Activated B cell treated with CpG ODN at 0.5 μM for 24 hours (primary cell): ENCODE results near the gene AKR1C4. TPM values are rescaled to one million over a fixed set of nuclear protein-coding genes. Genes with fewer than 3 reads are reported as not detected.

Source experiments
- ATAC-seq: fragments of 200-7000 bp; cut with Tn5 transposase; one replicate; pipeline ENCODE4 v1.10.0; 2021; ENCODE audit warnings: low read depth, mild to moderate bottlenecking, moderate library complexity
- CTCF ChIA-PET: fragments of 350-600 bp; sonication (Branson Sonifier 250); formaldehyde crosslinking; loops from one replicate; lab custom pipeline; 2021; ENCODE audit warnings: antibody characterized with exemption; lab: Charles Lee
- POLR2A ChIA-PET: fragments of 350-600 bp; sonication (Branson Sonifier 250); formaldehyde crosslinking; loops from one replicate; lab custom pipeline; 2021; ENCODE audit warnings: antibody characterized with exemption; lab: Charles Lee
- DNase-seq: peaks from one replicate; pipeline ENCODE4 v3.0.0; 2022
- H3K27ac Mint-ChIP-seq: one replicate; pipeline ENCODE4 v1.8.0; 2020; ENCODE audit warnings: mixed read lengths
- H3K27me3 Mint-ChIP-seq: one replicate; pipeline ENCODE4 v1.8.0; 2021; ENCODE audit warnings: mixed read lengths
- H3K36me3 Mint-ChIP-seq: one replicate; pipeline ENCODE4 v1.8.0; 2021; ENCODE audit warnings: low read depth, mixed read lengths
- H3K4me1 Mint-ChIP-seq: one replicate; pipeline ENCODE4 v1.8.0; 2021; ENCODE audit warnings: mixed read lengths
- H3K4me3 Mint-ChIP-seq: one replicate; pipeline ENCODE4 v1.8.0; 2020; ENCODE audit warnings: mild to moderate bottlenecking, mixed read lengths
- H3K9me3 Mint-ChIP-seq: one replicate; pipeline ENCODE4 v1.8.0; 2020; ENCODE audit warnings: mixed read lengths
- CTCF ChIP-seq: fragments of 200-600 bp; IDR thresholded peaks from one replicate; pipeline ENCODE4 v1.8.0; 2022; ENCODE audit warnings: antibody characterized with exemption, mild to moderate bottlenecking
- intact Hi-C: fragments of 100-400 bp; cut with micrococcal nuclease; formaldehyde crosslinking; loops from one replicate; pipeline ENCODE4 v1.15.1; 2024
- total RNA-seq: library from RNA; stranded (reverse); gene quantifications from 2 replicates; pipeline ENCODE4 v1.2.3, GENCODE V29; 2022

AKR1C4 gene
- total RNA-seq, 1 donor from 2014 or later: not detected

DNA sequence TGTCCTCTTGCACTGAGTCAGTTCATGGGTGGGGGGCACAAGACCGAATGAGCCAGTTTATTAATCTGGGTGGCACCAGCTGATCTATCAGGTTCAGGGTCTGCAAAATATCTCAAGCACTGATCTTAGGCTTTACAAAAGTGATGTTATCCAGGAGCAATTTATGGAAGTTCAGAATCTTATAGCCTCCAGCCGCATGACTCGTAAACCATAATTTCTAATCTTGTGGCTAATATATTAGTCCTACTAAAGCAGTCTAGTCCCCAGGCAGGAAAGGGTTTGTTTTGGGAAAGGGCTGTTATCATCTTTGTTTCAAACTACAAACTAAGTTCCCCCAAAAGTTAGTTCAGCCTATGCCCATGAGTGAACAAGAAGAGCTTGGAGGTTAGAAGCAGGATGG, 45.6 kb upstream of the AKR1C4 start:
- no peak for TF ChIP-seq CTCF
- ChIA-PET CTCF (no interaction called here), POLR2A (no interaction called here)
- Mint-ChIP-seq H3K27me3 (no peaks in the 10 kb centered on the region), H3K4me3 (no peak overlapping the region), H3K4me1 (no peaks in the 10 kb centered on the region), H3K27ac (no peak overlapping the region), H3K9me3 (peaks cover 5% of the 10 kb centered on the region), H3K36me3 (no peaks in the 10 kb centered on the region)
- intact Hi-C loops: no loop called here
- ATAC-seq: no peak
- DNase-seq: no peak

DNA sequence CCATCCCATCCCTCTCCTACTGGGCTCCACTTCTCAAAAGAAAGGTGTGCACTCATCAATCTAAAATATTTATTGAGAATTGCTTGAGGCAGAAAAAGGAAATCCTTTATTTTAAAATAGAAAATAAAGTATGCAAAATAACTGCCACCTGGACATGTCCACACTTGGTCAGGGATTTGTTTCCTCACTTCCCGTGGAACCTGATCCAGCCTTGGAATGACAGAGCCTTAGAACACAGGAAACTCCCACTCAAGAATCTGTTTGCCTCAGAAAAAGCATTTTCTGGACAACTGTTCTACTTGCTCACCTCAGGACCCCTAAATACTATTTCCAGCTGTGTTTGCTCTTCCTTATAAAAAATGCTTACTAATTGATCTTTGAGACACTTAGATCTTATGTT, 40.7 kb upstream of the AKR1C4 start:
- intact Hi-C loops: no loop called here
- no peak overlapping the region for H3K4me3 Mint-ChIP-seq
- H3K36me3 Mint-ChIP-seq: no peaks in the 10 kb centered on the region
- H3K27me3 Mint-ChIP-seq: no peaks in the 10 kb centered on the region
- no peak overlapping the region for H3K27ac Mint-ChIP-seq
- peaks cover under 1% of the 10 kb centered on the region for H3K9me3 Mint-ChIP-seq
- no peaks in the 10 kb centered on the region for H3K4me1 Mint-ChIP-seq
- ATAC-seq: no peak
- POLR2A ChIA-PET: no interaction called here
- CTCF ChIA-PET: no interaction called here
- no peak for DNase-seq
- no peak for TF ChIP-seq CTCF

DNA sequence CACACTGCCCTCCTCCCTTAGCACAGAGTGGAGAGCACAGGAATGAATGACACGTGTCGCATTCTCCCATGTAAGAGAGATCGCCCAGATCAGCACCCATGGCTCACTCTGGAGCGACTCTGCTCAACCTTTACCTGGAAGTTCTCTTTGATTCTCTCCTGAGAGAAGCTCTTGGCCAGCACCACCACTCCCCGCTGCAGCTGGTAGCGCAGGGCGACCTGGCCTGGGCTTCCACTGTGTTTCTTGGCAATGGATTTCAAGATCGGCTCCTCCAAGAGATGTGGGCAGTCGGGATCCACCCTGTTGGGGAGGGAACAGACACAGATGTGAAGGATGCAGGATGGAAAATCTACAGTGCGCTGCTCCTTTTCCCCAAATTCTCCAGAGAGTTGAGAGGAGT, 39.1 kb upstream of the AKR1C4 start:
- DNase-seq (no peak), ATAC-seq (no peak)
- H3K27me3 Mint-ChIP-seq: no peaks in the 10 kb centered on the region
- H3K36me3 Mint-ChIP-seq: no peaks in the 10 kb centered on the region
- no peaks in the 10 kb centered on the region for H3K4me1 Mint-ChIP-seq
- CTCF ChIA-PET: no interaction called here
- no peak overlapping the region for H3K27ac Mint-ChIP-seq
- no peak overlapping the region for H3K4me3 Mint-ChIP-seq
- POLR2A ChIA-PET: no interaction called here
- peaks cover 3% of the 10 kb centered on the region for H3K9me3 Mint-ChIP-seq
- intact Hi-C loops: no loop called here
- no peak for TF ChIP-seq CTCF

- intact Hi-C loops: no loop called here
- Mint-ChIP-seq H3K4me3 (no peak overlapping the region), H3K36me3 (no peaks in the 10 kb centered on the region), H3K9me3 (peaks cover 13% of the 10 kb centered on the region), H3K27me3 (no peaks in the 10 kb centered on the region), H3K4me1 (no peaks in the 10 kb centered on the region), H3K27ac (no peak overlapping the region)
- ChIA-PET POLR2A (no interaction called here), CTCF (no interaction called here)
- ATAC-seq (no peak), DNase-seq (no peak)
- TF ChIP-seq CTCF: no peak
Observed at GRCh38 chr10:5159126-5159525, 37.5 kb upstream of the AKR1C4 start.

- Mint-ChIP-seq H3K27me3 (no peaks in the 10 kb centered on the region), H3K36me3 (no peaks in the 10 kb centered on the region), H3K4me3 (no peak overlapping the region), H3K9me3 (peaks cover 29% of the 10 kb centered on the region), H3K4me1 (no peaks in the 10 kb centered on the region), H3K27ac (no peak overlapping the region)
- intact Hi-C loops: no loop called here
- DNase-seq (no peak), ATAC-seq (no peak)
- CTCF ChIA-PET: no interaction called here
- no peak for TF ChIP-seq CTCF
- POLR2A ChIA-PET: no interaction called here
Observed at GRCh38 chr10:5163487-5163886, 33.1 kb upstream of the AKR1C4 start.
